Mesothelial cell of epicardium (in vitro differentiated cells): ENCODE data around the gene PACS1. TPM values are rescaled to one million over a fixed set of nuclear protein-coding genes. Genes with fewer than 3 reads are reported as not detected.
"Not testable (repeated sequence)": the region's sequence is repeated elsewhere in the genome, so short reads cannot be mapped to it uniquely, and the experiment has no call there.

ENCODE experiments used
- DNase-seq, 2 experiments: peaks; one replicate each; pipeline ENCODE4 v3.0.0; 2021; ENCODE audit warnings: low spot score in 2 of 2; ENCODE audit not compliant: unreplicated experiment in 2 of 2
- H3K27ac Mint-ChIP-seq: 2 replicates; pipeline ENCODE4 v1.8.0; 2021; ENCODE audit warnings: mixed read lengths
- H3K27me3 Mint-ChIP-seq: 2 replicates; pipeline ENCODE4 v1.8.0; 2021; ENCODE audit warnings: low read depth, mixed read lengths
- H3K36me3 Mint-ChIP-seq: 2 replicates; pipeline ENCODE4 v1.8.0; 2021; ENCODE audit warnings: mixed read lengths
- H3K4me1 Mint-ChIP-seq: 2 replicates; pipeline ENCODE4 v1.8.0; 2021; ENCODE audit warnings: mixed read lengths
- H3K4me3 Mint-ChIP-seq: 2 replicates; pipeline ENCODE4 v1.8.0; 2021; ENCODE audit warnings: mild to moderate bottlenecking, moderate library complexity, mixed read lengths
- H3K9me3 Mint-ChIP-seq: 2 replicates; pipeline ENCODE4 v1.8.0; 2021; ENCODE audit warnings: mixed read lengths
- CTCF ChIP-seq: fragments of 200-600 bp; sonication (generic); IDR thresholded peaks from one replicate; pipeline ENCODE4 v1.5.0; 2021; ENCODE audit warnings: antibody characterized with exemption; ENCODE audit not compliant: unreplicated experiment
- total RNA-seq: library from RNA; stranded (reverse); gene quantifications from 3 replicates; pipeline ENCODE4 v1.2.1, GENCODE V29; 2021

PACS1 gene
- total RNA-seq, 1 donor from 2014 or later = 87.0 TPM

- Mint-ChIP-seq H3K36me3 (peaks cover 4% of the 10 kb centered on the region), H3K4me3 (no peak overlapping the region), H3K27me3 (no peaks in the 10 kb centered on the region), H3K4me1 (peaks cover 18% of the 10 kb centered on the region), H3K27ac (no peak overlapping the region), H3K9me3 (no peaks in the 10 kb centered on the region)
- TF ChIP-seq CTCF = no peak
- no peak for DNase-seq
Observed at GRCh38 chr11:66089067-66089466, 19.0 kb downstream of the PACS1 start.

- Mint-ChIP-seq H3K4me3 (no peak overlapping the region), H3K27me3 (no peaks in the 10 kb centered on the region), H3K4me1 (peaks cover 6% of the 10 kb centered on the region), H3K36me3 (peaks cover 4% of the 10 kb centered on the region), H3K27ac (no peak overlapping the region), H3K9me3 (no peaks in the 10 kb centered on the region)
- no peak for TF ChIP-seq CTCF
- no peak for DNase-seq
Observed at GRCh38 chr11:66090288-66090687, 20.2 kb downstream of the PACS1 start.

- DNase-seq, H3K9me3 Mint-ChIP-seq, H3K4me1 Mint-ChIP-seq, H3K4me3 Mint-ChIP-seq, H3K36me3 Mint-ChIP-seq, H3K27ac Mint-ChIP-seq, H3K27me3 Mint-ChIP-seq: not testable (repeated sequence)
Observed at GRCh38 chr11:66092125-66092524, 22.1 kb downstream of the PACS1 start.

- not testable (repeated sequence) for H3K27me3 Mint-ChIP-seq, DNase-seq, H3K27ac Mint-ChIP-seq, H3K9me3 Mint-ChIP-seq, H3K4me1 Mint-ChIP-seq, H3K36me3 Mint-ChIP-seq, H3K4me3 Mint-ChIP-seq
Observed at GRCh38 chr11:66099746-66100145, 29.7 kb downstream of the PACS1 start.

- TF ChIP-seq CTCF = no peak
- Mint-ChIP-seq H3K4me1 (peaks cover 5% of the 10 kb centered on the region), H3K36me3 (no peaks in the 10 kb centered on the region), H3K27me3 (no peaks in the 10 kb centered on the region), H3K27ac (no peak overlapping the region), H3K9me3 (no peaks in the 10 kb centered on the region), H3K4me3 (no peak overlapping the region)
- no peak for DNase-seq
Observed at GRCh38 chr11:66100272-66101065, 30.4 kb downstream of the PACS1 start.

- TF ChIP-seq CTCF = no peak
- Mint-ChIP-seq H3K36me3 (no peaks in the 10 kb centered on the region), H3K4me3 (no peak overlapping the region), H3K4me1 (peaks cover 5% of the 10 kb centered on the region), H3K27me3 (no peaks in the 10 kb centered on the region), H3K9me3 (no peaks in the 10 kb centered on the region), H3K27ac (no peak overlapping the region)
- no peak for DNase-seq
Observed at GRCh38 chr11:66101066-66101464, 31.0 kb downstream of the PACS1 start.
